ENCODE results near the gene COPZ1. TPM values are rescaled to one million over a fixed set of nuclear protein-coding genes. Genes with fewer than 3 reads are reported as not detected.

COPZ1 gene
- total and polyA plus RNA-seq, 2 experiments from 2014 or later: 164 to 207 TPM

DNA sequence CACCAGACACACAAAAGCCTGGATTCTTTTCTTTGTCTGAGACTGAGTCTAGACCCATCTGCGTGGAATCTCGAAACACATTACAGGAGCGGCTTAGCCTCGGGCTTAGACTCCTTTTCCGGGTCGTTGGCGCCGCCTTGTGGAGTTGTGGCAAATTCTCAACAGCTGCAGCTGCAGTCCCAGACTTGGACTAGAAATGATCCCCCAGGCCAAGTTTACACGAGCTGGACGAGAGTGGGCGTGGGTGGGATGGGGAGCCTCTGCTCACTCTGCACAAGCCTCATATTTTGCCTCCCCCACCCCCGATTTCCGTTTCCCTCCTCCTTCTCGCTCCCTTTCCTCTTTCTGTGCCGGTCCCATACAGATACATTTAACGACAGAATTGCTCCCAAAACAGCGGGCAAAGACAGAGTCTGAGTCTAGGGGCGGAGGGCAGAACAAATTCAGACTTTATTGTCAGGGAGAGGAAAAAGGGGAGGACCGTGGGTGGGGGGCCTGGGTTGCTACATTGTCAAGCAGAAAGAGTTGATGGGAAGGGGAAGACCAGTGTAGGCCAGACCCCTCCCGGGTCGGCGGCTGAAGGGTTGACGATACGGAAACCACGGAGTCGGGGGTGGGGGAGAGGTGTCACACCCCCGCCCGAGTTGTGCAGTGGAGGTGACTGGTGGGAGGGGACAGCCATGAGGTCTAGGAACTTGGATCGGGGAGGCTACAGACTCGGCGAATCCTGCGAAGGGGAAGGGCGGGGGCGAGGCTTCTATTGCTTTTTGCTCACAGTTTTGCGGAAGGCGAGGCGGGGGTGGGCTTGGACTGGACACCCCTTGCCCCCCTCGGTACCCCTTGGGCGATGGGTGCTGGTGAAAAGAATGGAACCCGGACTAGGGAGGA is 44.0 kb downstream of the COPZ1 start:
- Histone ChIP-seq H3K4me2 (peak overlapping the region; percentile 68), H3K79me2 (no peaks in the 10 kb centered on the region), H3K27ac (peak overlapping the region; percentile 49), H2AFZ (peak overlapping the region; percentile 46), H3K4me3 (no peak overlapping the region), H3K27me3 (peaks cover 3% of the 10 kb centered on the region), H3K4me1 (ENCODE audit: insufficient read depth) (peaks cover 24% of the 10 kb centered on the region), H3K9me2 (replicated peaks; ENCODE audit: insufficient read depth) (no peaks in the 10 kb centered on the region), H4K20me1 (ENCODE audit: insufficient read depth, poor library complexity, severe bottlenecking) (no peaks in the 10 kb centered on the region), H3K9me3 (ENCODE audit: low read depth) (no peaks in the 10 kb centered on the region), H3K36me3 (replicated peaks; ENCODE audit: insufficient read depth, low read depth) (no peaks in the 10 kb centered on the region)
- TF ChIP-seq EZH2 (IDR thresholded peaks at IDR 0.05; ENCODE audit: borderline replicate concordance): no peak
- TF ChIP-seq, protein P1, sequence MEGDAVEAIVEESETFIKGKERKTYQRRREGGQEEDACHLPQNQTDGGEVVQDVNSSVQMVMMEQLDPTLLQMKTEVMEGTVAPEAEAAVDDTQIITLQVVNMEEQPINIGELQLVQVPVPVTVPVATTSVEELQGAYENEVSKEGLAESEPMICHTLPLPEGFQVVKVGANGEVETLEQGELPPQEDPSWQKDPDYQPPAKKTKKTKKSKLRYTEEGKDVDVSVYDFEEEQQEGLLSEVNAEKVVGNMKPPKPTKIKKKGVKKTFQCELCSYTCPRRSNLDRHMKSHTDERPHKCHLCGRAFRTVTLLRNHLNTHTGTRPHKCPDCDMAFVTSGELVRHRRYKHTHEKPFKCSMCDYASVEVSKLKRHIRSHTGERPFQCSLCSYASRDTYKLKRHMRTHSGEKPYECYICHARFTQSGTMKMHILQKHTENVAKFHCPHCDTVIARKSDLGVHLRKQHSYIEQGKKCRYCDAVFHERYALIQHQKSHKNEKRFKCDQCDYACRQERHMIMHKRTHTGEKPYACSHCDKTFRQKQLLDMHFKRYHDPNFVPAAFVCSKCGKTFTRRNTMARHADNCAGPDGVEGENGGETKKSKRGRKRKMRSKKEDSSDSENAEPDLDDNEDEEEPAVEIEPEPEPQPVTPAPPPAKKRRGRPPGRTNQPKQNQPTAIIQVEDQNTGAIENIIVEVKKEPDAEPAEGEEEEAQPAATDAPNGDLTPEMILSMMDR (IDR thresholded peaks at IDR 0.05; ENCODE audit: poor library complexity): peak; percentile 93
- peak; percentile 95 for DNase-seq (ENCODE audit: low spot score)
- 39% methylated on average over 38 of the region's 40 CpGs for WGBS (ENCODE audit: low lambda C conversion rate, missing lambda C conversion rate)

DNA sequence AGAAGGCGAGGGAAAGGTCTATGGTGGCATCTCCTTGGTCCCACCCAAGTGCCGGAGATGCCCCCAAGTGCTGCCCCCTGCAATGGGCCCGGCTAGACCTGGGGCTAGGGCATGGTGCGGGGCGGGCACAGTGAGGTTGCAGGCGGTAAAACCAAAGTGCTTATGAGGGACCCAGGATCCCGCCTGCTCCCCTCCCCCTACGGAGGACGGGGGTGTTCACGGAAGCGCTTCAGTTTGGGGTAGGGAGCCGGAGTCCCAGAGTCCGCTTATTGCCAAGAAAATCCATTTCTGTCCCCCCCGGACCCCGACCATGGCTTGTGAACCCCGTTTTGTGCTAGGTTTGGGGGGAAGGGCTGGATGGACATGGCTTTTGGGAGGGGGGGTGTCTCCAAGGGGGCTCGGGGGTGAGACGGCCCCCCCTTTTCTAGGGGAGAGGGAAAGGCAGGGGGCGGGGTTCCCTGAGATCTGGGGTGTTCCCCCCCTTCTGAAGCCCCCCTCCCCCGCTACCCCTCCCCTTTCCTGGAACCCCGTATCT is 44.7 kb downstream of the COPZ1 start:
- Histone ChIP-seq H3K36me3 (replicated peaks; ENCODE audit: insufficient read depth, low read depth) (no peaks in the 10 kb centered on the region), H4K20me1 (ENCODE audit: insufficient read depth, poor library complexity, severe bottlenecking) (no peaks in the 10 kb centered on the region), H3K4me1 (ENCODE audit: insufficient read depth) (peaks cover 24% of the 10 kb centered on the region), H3K27me3 (peaks cover under 1% of the 10 kb centered on the region), H2AFZ (no peak overlapping the region), H3K4me3 (no peak overlapping the region), H3K27ac (no peak overlapping the region), H3K9me2 (replicated peaks; ENCODE audit: insufficient read depth) (no peaks in the 10 kb centered on the region), H3K79me2 (no peaks in the 10 kb centered on the region), H3K4me2 (peak overlapping the region; percentile 90), H3K9me3 (ENCODE audit: low read depth) (no peaks in the 10 kb centered on the region)
- WGBS (ENCODE audit: low lambda C conversion rate, missing lambda C conversion rate): 84% methylated on average over 14 of the region's 21 CpGs
- TF ChIP-seq EZH2phosphoT487 (IDR thresholded peaks at IDR 0.05; ENCODE audit: low read depth, severe bottlenecking, unreplicated experiment) (no peak), EZH2 (IDR thresholded peaks at IDR 0.05; ENCODE audit: borderline replicate concordance) (no peak)
- TF ChIP-seq, protein P1 (IDR thresholded peaks at IDR 0.05; ENCODE audit: poor library complexity): no peak
- DNase-seq (ENCODE audit: low spot score): no peak

DNA sequence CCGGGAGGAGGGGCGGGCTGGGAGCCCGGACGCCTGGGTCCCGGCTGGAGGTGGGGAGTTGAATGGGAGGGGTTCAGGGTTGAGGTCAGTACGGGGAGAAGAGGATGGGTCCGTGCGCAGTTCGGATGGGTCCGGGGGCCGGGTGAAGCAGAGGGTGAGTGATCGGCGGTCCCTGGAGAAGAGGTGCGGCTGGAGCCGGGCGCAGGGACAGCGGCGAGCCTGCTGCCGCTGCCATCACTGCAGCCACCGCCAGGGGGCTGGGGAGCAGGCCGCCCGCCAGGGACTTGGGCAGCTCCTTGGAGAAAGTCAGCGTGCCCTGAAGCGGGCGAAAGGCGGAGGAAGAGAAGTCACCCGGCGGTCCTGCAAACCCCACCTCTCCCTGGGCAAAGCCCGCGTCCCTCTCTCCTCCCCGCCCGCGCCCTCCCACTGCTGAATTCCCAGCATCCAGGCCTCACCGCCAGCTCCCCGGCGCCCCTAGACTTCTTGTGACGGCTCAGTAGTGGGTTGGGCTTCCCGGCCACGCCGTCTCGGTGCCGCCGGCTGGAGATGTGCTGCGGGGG is 45.3 kb downstream of the COPZ1 start:
- no peak for TF ChIP-seq EZH2 (IDR thresholded peaks at IDR 0.05; ENCODE audit: borderline replicate concordance)
- no peak for TF ChIP-seq EZH2phosphoT487 (IDR thresholded peaks at IDR 0.05; ENCODE audit: low read depth, severe bottlenecking, unreplicated experiment)
- TF ChIP-seq, protein P1 (IDR thresholded peaks at IDR 0.05; ENCODE audit: poor library complexity): peak; percentile 83
- H3K4me3 ChIP-seq: no peak overlapping the region
- peak overlapping the region; percentile 63 for H3K27ac ChIP-seq
- H3K79me2 ChIP-seq: no peaks in the 10 kb centered on the region
- H3K9me3 ChIP-seq (ENCODE audit: low read depth): no peaks in the 10 kb centered on the region
- H3K4me2 ChIP-seq: peak overlapping the region; percentile 90
- no peaks in the 10 kb centered on the region for H3K9me2 ChIP-seq (replicated peaks; ENCODE audit: insufficient read depth)
- no peaks in the 10 kb centered on the region for H4K20me1 ChIP-seq (ENCODE audit: insufficient read depth, poor library complexity, severe bottlenecking)
- DNase-seq (ENCODE audit: low spot score): peak; percentile 90
- H2AFZ ChIP-seq: peak overlapping the region; percentile 40
- no peaks in the 10 kb centered on the region for H3K27me3 ChIP-seq
- 10% methylated on average over 20 of the region's 44 CpGs for WGBS (ENCODE audit: low lambda C conversion rate, missing lambda C conversion rate)
- H3K4me1 ChIP-seq (ENCODE audit: insufficient read depth): peaks cover 24% of the 10 kb centered on the region
- no peaks in the 10 kb centered on the region for H3K36me3 ChIP-seq (replicated peaks; ENCODE audit: insufficient read depth, low read depth)
